GM23248 (cell line): ENCODE data around the gene GDPD5. TPM values are rescaled to one million over a fixed set of nuclear protein-coding genes. Genes with fewer than 3 reads are reported as not detected.

Source experiments
- DNase-seq: peaks from one replicate; pipeline ENCODE4 v3.0.0-alpha.2; 2015
- H2AFZ ChIP-seq: fragments of 200-600 bp; sonication (generic); 2 replicates; pipeline ENCODE4 v1.6.1; 2016; ENCODE audit warnings: antibody characterized with exemption
- H3F3A ChIP-seq: fragments of 200-600 bp; sonication (generic); 2 replicates; pipeline ENCODE4 v1.6.1; 2016; ENCODE audit warnings: mild to moderate bottlenecking, antibody characterized with exemption, mixed run types; ENCODE audit not compliant: insufficient read depth
- H3K27ac ChIP-seq: fragments of 200-600 bp; sonication (generic); 2 replicates; pipeline ENCODE4 v1.5.1; 2016; ENCODE audit warnings: mild to moderate bottlenecking
- H3K27me3 ChIP-seq: fragments of 200-600 bp; sonication (generic); replicated peaks from 2 replicates; pipeline ENCODE4 v1.6.1; 2016; ENCODE audit warnings: mild to moderate bottlenecking; ENCODE audit not compliant: insufficient read depth
- H3K36me3 ChIP-seq: fragments of 200-600 bp; sonication (generic); 2 replicates; pipeline ENCODE4 v1.6.1; 2016; ENCODE audit warnings: low read depth, mild to moderate bottlenecking
- H3K4me1 ChIP-seq: fragments of 200-600 bp; sonication (generic); 2 replicates; pipeline ENCODE4 v1.6.1; 2016; ENCODE audit warnings: mild to moderate bottlenecking; ENCODE audit not compliant: insufficient read depth
- H3K4me2 ChIP-seq: fragments of 200-600 bp; sonication (generic); one replicate; pipeline ENCODE4 v1.6.1; 2016; ENCODE audit warnings: mild to moderate bottlenecking; ENCODE audit not compliant: unreplicated experiment
- H3K4me3 ChIP-seq: fragments of 200-600 bp; sonication (generic); 2 replicates; pipeline ENCODE4 v1.5.1; 2016; ENCODE audit warnings: mild to moderate bottlenecking
- H3K79me2 ChIP-seq: fragments of 200-600 bp; sonication (generic); 2 replicates; pipeline ENCODE4 v1.6.1; 2016; ENCODE audit warnings: mild to moderate bottlenecking; ENCODE audit not compliant: insufficient read depth
- H3K9ac ChIP-seq: fragments of 200-600 bp; sonication (generic); 2 replicates; pipeline ENCODE4 v1.6.1; 2016; ENCODE audit warnings: mild to moderate bottlenecking
- H3K9me2 ChIP-seq: fragments of 200-600 bp; sonication (generic); 2 replicates; pipeline ENCODE4 v1.6.1; 2016; ENCODE audit warnings: mixed run types, mild to moderate bottlenecking, moderate library complexity; ENCODE audit not compliant: insufficient read depth
- H3K9me3 ChIP-seq: fragments of 200-600 bp; sonication (generic); one replicate; pipeline ENCODE4 v1.6.1; 2017; ENCODE audit warnings: low read depth
- H4K20me1 ChIP-seq: fragments of 200-600 bp; sonication (generic); 2 replicates; pipeline ENCODE4 v1.6.0; 2016; ENCODE audit not compliant: insufficient read depth
- EZH2 ChIP-seq: fragments of 200-600 bp; sonication (generic); IDR thresholded peaks from 2 replicates; pipeline ENCODE4 v1.6.1; 2018; ENCODE audit warnings: antibody characterized with exemption, mild to moderate bottlenecking; ENCODE audit not compliant: insufficient read depth, poor library complexity, severe bottlenecking
- EZH2phosphoT487 ChIP-seq: fragments of 200-600 bp; sonication (generic); IDR thresholded peaks from 2 replicates; pipeline ENCODE4 v1.6.1; 2018; ENCODE audit warnings: antibody characterized with exemption, moderate library complexity, mild to moderate bottlenecking, low read depth; ENCODE audit not compliant: insufficient read depth
- WGBS, 2 experiments: methylation state at CpG; one replicate each; pipeline ENCODE4 v1.1.6; 2015 to 2017; ENCODE audit warnings: low lambda C conversion rate in 2 of 2, low coverage in 1 of 2; ENCODE audit errors: missing lambda C conversion rate in 2 of 2; 5-methylcytosine and 5-hydroxymethylcytosine counted together
- in situ Hi-C: fragments of 300-500 bp; cut with MboI; formaldehyde crosslinking; loops from 2 replicates; pipeline ENCODE4 v1.15.0; 2020
- polyA plus RNA-seq: library from polyadenylated mRNA; unstranded; fragments of >200 nt; fragmentation: Nextera tagmentation; extraction: Ambion mirVana; gene quantifications from 2 replicates; pipeline ENCODE4 v1.2.1, GENCODE V29; 2016
- total RNA-seq: library from RNA; depleted of rRNA; stranded (reverse); fragments of >200 nt; shearing (Covaris generic); gene quantifications from 2 replicates; pipeline ENCODE4 v1.2.3, GENCODE V29; 2014

Gene GDPD5
- total and polyA plus RNA-seq, 2 experiments from 2014 or later: 3.4 to 10.7 TPM

GRCh38 chr11:75439495-75440120, 86.1 kb downstream of the GDPD5 start:
- in situ Hi-C loops: no loop called here
- Histone ChIP-seq H3F3A (no peaks in the 10 kb centered on the region), H3K4me1 (no peaks in the 10 kb centered on the region), H3K4me3 (no peak overlapping the region), H3K79me2 (no peaks in the 10 kb centered on the region), H3K9me2 (no peaks in the 10 kb centered on the region), H2AFZ (no peak overlapping the region), H3K36me3 (no peaks in the 10 kb centered on the region), H3K9me3 (no peaks in the 10 kb centered on the region), H3K4me2 (no peak overlapping the region), H4K20me1 (no peaks in the 10 kb centered on the region), H3K9ac (no peak overlapping the region), H3K27ac (no peak overlapping the region), H3K27me3 (no peaks in the 10 kb centered on the region)
- DNase-seq: no peak
- TF ChIP-seq EZH2phosphoT487: no peak
- TF ChIP-seq EZH2: no peak
- 81 to 87% methylated on average over 12 to 13 of the region's 13 CpGs for WGBS, 2 experiments

DNA sequence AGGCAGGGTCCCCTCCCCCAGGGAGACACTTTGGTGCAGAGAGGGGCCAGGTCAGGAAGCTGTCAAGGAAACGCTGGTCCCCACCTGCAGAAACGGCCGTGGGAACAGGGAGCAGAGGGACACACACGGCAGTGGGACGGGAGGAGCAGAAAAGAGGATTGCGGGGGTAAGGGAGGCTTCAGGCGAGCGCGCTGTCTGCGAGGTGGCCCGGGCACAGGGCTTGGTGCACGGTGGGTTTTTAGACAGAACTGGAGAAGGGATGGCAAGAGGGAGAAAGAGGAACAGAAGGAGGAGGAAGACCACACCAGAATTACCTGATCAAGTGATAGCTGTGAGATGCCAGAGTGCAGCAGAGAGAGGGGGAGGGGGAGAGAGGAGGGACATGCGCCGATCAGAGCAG, 86.7 kb downstream of the GDPD5 start:
- Histone ChIP-seq H3K4me3 (no peak overlapping the region), H3K9ac (no peak overlapping the region), H3K79me2 (no peaks in the 10 kb centered on the region), H3K36me3 (no peaks in the 10 kb centered on the region), H3K9me3 (no peaks in the 10 kb centered on the region), H4K20me1 (no peaks in the 10 kb centered on the region), H3K9me2 (no peaks in the 10 kb centered on the region), H3F3A (no peaks in the 10 kb centered on the region), H2AFZ (no peak overlapping the region), H3K4me1 (no peaks in the 10 kb centered on the region), H3K27me3 (no peaks in the 10 kb centered on the region), H3K27ac (no peak overlapping the region), H3K4me2 (no peak overlapping the region)
- WGBS, 2 experiments: 85 to 90% methylated on average over 14 of the region's 14 CpGs
- no peak for DNase-seq
- in situ Hi-C loops: no loop called here
- TF ChIP-seq EZH2phosphoT487 (no peak), EZH2 (no peak)

- H4K20me1 ChIP-seq: no peaks in the 10 kb centered on the region
- H3K27ac ChIP-seq: no peak overlapping the region
- H3K4me3 ChIP-seq: no peak overlapping the region
- H3K9ac ChIP-seq: no peak overlapping the region
- in situ Hi-C loops: no loop called here
- H3K4me1 ChIP-seq: no peaks in the 10 kb centered on the region
- no peaks in the 10 kb centered on the region for H3K79me2 ChIP-seq
- no peaks in the 10 kb centered on the region for H3K36me3 ChIP-seq
- TF ChIP-seq EZH2phosphoT487: no peak
- no peak for TF ChIP-seq EZH2
- no peaks in the 10 kb centered on the region for H3F3A ChIP-seq
- peak; percentile 53 for DNase-seq
- no peaks in the 10 kb centered on the region for H3K27me3 ChIP-seq
- H3K9me3 ChIP-seq: no peaks in the 10 kb centered on the region
- H3K9me2 ChIP-seq: no peaks in the 10 kb centered on the region
- 79 to 86% methylated on average over 13 of the region's 13 CpGs for WGBS, 2 experiments
- H2AFZ ChIP-seq: no peak overlapping the region
- H3K4me2 ChIP-seq: no peak overlapping the region
Measured at GRCh38 chr11:75437966-75438659, 87.6 kb downstream of the GDPD5 start.

- peaks cover 6% of the 10 kb centered on the region; the same call in 1 of the 2 replicates for H3K27me3 ChIP-seq
- in situ Hi-C loops: no loop called here
- no peaks in the 10 kb centered on the region for H3K36me3 ChIP-seq
- H3K4me1 ChIP-seq: no peaks in the 10 kb centered on the region
- H2AFZ ChIP-seq: no peak overlapping the region
- no peak for DNase-seq
- H3K27ac ChIP-seq: no peak overlapping the region
- no peak overlapping the region for H3K9ac ChIP-seq
- H3K79me2 ChIP-seq: no peaks in the 10 kb centered on the region
- H3K9me3 ChIP-seq: no peaks in the 10 kb centered on the region
- no peak overlapping the region for H3K4me3 ChIP-seq
- no peaks in the 10 kb centered on the region for H3F3A ChIP-seq
- no peaks in the 10 kb centered on the region for H4K20me1 ChIP-seq
- no peak for TF ChIP-seq EZH2phosphoT487
- no peak for TF ChIP-seq EZH2
- WGBS, 2 experiments: 70 to 83% methylated on average over 7 to 9 of the region's 9 CpGs
- no peak overlapping the region for H3K4me2 ChIP-seq
- no peaks in the 10 kb centered on the region for H3K9me2 ChIP-seq
Measured at GRCh38 chr11:75436806-75437205, 88.9 kb downstream of the GDPD5 start.
